LNCaP clone FGC (cell line): ENCODE measurements around the gene RBPJ.

Source experiments
- DNase-seq: peaks from one replicate; pipeline ENCODE4 v3.0.0-alpha.2; 2011; ENCODE audit warnings: low read depth
- H3K4me3 ChIP-seq: 2 replicates; pipeline ENCODE4 v1.5.1; 2011; ENCODE audit warnings: mild to moderate bottlenecking, low read depth, low read length, control low read depth
- TF ChIP-seq, protein P1 (sequence below): IDR thresholded peaks from 2 replicates; pipeline ENCODE4 v1.5.1; 2012; ENCODE audit warnings: mild to moderate bottlenecking; ENCODE audit not compliant: control insufficient read depth, insufficient read depth; ENCODE audit errors: extremely low read depth

Gene RBPJ

DNA sequence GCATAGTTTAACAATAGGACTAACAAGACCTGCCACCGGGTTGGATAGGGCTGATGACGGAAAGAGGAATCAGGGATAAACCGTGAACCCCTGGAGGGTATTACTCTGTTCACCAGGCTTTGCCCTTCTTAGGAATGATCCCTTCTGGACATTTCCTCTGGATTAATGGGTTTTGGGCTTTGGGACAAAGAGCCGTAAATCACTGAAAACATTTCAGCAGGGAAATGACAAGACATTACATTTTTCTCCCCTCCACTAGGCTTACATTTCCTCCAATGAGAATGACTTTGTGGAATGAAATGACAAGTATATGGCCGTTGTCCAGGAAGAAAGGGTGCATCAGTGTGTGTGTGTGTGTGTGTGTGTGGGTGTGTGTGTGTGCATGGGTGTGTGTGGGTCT lies 25.9 kb upstream of the RBPJ start:
- no peak for DNase-seq
- TF ChIP-seq, protein P1, sequence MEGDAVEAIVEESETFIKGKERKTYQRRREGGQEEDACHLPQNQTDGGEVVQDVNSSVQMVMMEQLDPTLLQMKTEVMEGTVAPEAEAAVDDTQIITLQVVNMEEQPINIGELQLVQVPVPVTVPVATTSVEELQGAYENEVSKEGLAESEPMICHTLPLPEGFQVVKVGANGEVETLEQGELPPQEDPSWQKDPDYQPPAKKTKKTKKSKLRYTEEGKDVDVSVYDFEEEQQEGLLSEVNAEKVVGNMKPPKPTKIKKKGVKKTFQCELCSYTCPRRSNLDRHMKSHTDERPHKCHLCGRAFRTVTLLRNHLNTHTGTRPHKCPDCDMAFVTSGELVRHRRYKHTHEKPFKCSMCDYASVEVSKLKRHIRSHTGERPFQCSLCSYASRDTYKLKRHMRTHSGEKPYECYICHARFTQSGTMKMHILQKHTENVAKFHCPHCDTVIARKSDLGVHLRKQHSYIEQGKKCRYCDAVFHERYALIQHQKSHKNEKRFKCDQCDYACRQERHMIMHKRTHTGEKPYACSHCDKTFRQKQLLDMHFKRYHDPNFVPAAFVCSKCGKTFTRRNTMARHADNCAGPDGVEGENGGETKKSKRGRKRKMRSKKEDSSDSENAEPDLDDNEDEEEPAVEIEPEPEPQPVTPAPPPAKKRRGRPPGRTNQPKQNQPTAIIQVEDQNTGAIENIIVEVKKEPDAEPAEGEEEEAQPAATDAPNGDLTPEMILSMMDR = no peak
- H3K4me3 ChIP-seq = no peak overlapping the region

DNA sequence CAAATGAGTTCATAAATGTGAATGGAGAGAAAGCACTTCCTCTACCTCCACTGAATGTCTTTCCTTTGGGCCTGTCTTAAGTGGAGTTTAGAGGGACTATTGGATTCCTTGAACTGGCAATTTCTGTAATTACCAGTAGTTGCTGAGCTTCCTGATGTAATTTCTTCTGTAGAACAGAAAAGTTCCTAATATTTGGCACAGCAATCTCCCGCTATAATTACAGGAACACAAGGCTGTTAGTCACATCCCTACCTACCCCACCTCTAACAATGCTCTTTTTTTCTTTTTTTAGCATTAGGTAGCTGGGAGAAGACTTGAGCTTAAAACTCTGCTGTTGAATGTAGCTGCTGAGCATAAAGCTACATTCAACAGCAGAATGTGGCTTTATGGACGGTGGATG lies 24.8 kb upstream of the RBPJ start:
- TF ChIP-seq, protein P1 = no peak
- H3K4me3 ChIP-seq = no peak overlapping the region
- no peak for DNase-seq

DNA sequence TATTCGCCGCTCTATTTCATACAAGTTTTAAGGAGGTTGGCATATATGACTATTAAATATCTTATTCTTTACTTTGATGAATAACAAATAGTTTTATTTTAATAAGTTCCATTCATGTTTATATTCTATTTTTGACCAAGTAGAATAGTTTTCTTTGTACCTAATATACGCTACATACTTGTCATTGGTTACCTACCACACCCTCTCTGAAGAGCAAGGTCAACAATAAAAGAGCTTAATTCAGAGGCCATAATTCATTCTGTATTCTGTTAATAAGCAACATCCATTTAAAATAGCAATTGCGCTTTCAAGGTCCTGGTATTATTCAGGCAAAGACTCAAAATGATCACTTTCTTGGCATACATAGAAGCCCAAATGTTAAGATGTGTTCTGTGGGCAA lies 24.3 kb upstream of the RBPJ start:
- TF ChIP-seq, protein P1 = no peak
- no peak for DNase-seq
- no peak overlapping the region for H3K4me3 ChIP-seq

DNA sequence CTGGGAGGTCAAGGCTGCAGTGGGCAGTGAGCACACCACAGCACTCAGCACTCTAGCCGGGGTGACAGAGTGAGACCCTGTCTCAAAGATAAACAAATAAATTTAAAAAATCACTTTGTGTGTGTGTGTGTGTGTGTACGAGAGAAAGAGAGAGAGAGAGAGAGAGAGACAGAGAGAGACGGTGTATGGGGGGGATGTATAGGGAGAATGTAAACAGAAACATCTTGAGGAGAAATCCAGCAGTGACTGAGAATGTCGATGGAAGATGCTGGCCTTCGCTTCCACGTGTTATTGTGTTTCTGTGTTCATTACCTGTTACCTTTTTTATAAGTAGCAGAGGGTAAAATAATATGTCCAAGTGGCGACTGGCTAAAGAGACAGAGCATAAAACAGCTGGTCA lies 23.6 kb upstream of the RBPJ start:
- H3K4me3 ChIP-seq = no peak overlapping the region
- no peak for DNase-seq
- TF ChIP-seq, protein P1 = no peak

DNA sequence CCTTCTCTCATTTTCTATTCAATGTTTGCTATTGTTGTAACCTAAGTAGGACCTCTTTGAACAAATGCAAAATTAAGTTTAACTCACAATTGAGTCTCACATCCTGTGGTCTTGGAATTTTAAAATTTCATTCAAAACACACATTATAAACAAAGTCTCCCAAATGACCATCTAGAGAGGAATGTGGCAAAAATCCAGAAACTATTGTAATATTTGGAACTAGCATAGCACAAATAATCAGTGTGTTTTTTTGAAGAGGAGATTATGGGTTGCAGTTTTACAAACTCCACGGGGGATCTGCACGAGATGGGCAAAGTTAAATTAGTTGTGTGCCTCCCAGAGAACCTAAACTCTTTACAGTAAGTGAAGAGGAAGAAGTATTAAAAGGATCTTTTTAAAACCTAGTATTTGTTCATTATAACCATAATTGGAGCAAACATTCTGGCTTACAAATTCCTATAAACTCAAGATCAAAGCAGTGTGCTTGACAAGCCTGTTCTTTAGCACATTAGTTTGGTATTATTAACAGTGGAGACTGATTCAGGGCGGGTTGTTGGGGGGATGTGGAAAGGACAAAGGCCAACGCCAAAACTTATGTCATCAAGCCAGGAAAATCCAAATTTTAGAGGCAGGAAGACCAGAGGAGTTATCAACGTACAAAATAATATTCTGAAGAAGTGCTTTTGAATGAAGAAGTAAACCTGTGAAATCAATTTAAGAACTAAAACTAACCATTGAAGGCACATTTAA lies 22.4 kb upstream of the RBPJ start:
- TF ChIP-seq, protein P1 = no peak
- no peak overlapping the region for H3K4me3 ChIP-seq
- no peak for DNase-seq

DNA sequence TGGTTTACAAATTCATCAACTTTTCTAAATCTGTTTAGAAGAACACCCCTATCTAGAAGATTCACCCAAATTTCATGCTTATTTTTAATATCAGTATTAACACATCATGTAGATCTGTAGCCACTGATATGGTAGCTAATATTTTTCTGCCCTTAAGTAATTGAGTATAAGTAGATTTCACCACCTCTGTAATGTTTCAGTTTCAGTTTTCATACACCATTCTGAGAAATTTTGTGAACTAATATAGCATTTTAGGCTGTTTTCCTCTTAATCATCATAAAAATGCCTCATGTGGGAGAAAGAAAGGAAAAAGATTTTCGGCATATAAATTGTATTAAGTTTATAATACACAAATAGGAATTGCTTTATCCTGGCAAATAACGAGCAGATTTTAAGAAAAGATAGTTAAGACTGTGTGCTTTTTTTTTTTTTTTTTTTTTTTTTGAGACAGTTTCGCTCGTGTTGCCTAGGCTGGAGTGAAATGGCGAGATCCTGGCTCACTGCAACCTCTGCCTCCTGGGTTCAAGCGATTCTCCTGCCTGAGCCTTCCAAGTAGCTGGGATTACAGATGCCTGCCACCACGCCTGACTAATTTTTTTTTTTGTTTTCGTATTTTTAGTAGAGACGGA lies 21.4 kb upstream of the RBPJ start:
- no peak for DNase-seq
- no peak overlapping the region for H3K4me3 ChIP-seq
- TF ChIP-seq, protein P1 = no peak
